ENCODE data around the gene TRIM16. TPM values are rescaled to one million over a fixed set of nuclear protein-coding genes. Genes with fewer than 3 reads are reported as not detected.
A peak's percentile ranks its signal among the peaks of the same experiment; 100 is the strongest.
"Not testable (repeated sequence)": the region's sequence is repeated elsewhere in the genome, so short reads cannot be mapped to it uniquely, and the experiment has no call there.

Gene TRIM16
- total and polyA plus RNA-seq, 4 experiments from 2014 or later: 4.2 to 11.2 (median 7.0) TPM

- H3K4me1 ChIP-seq (ENCODE audit: insufficient read depth, low read length); H3K27me3 ChIP-seq (ENCODE audit: insufficient read depth, low read length); H3K9me3 Mint-ChIP-seq; H3K4me3 Mint-ChIP-seq; H3K4me1 Mint-ChIP-seq; H3K27me3 Mint-ChIP-seq; CTCF ChIA-PET (ENCODE audit: partially characterized antibody); intact Hi-C loops (cut with micrococcal nuclease); H3K4me3 ChIP-seq (ENCODE audit: low read length in 2 of 2); DNase-seq; H3K36me3 ChIP-seq (ENCODE audit: insufficient read depth, low read length); H3K27ac ChIP-seq (ENCODE audit: low read depth, low read length); H3K9me3 ChIP-seq (ENCODE audit: control insufficient read depth in 1 of 2, low read length in 2 of 2); POLR2A ChIA-PET (ENCODE audit: partially characterized antibody): not testable (repeated sequence)
- Mint-ChIP-seq H3K27ac (peak overlapping the region in 1 of 7 donors; percentile 22), H3K36me3 (peaks cover 22 to 27% of the 10 kb centered on the region in 2 donors)
Observed at GRCh38 chr17:15674640-15675039, 9.5 kb downstream of the TRIM16 start.

- POLR2A ChIA-PET (ENCODE audit: partially characterized antibody); DNase-seq; H3K4me1 ChIP-seq (ENCODE audit: insufficient read depth, low read length); H3K27ac ChIP-seq (ENCODE audit: low read depth, low read length); H3K27ac Mint-ChIP-seq; H3K9me3 Mint-ChIP-seq; H3K36me3 ChIP-seq (ENCODE audit: insufficient read depth, low read length); intact Hi-C loops (cut with micrococcal nuclease); H3K4me3 Mint-ChIP-seq; CTCF ChIA-PET (ENCODE audit: partially characterized antibody); H3K4me1 Mint-ChIP-seq; H3K27me3 Mint-ChIP-seq; H3K27me3 ChIP-seq (ENCODE audit: insufficient read depth, low read length); H3K4me3 ChIP-seq (ENCODE audit: low read length in 2 of 2); H3K9me3 ChIP-seq (ENCODE audit: control insufficient read depth in 1 of 2, low read length in 2 of 2): not testable (repeated sequence)
- H3K36me3 Mint-ChIP-seq: peaks cover 15 to 31% of the 10 kb centered on the region in 2 donors
Observed at GRCh38 chr17:15669526-15669925, 14.6 kb downstream of the TRIM16 start.

GRCh38 chr17:15663691-15664090, 20.4 kb downstream of the TRIM16 start:
- no peak overlapping the region for H3K4me3 Mint-ChIP-seq
- H3K4me1 Mint-ChIP-seq: peaks cover 0 to 1% (median 0%) of the 10 kb centered on the region in 4 donors
- no peak for DNase-seq
- H3K27ac Mint-ChIP-seq: no peak overlapping the region
- H3K27me3 Mint-ChIP-seq: no peaks in the 10 kb centered on the region
- no peak overlapping the region for H3K27ac ChIP-seq (ENCODE audit: low read depth, low read length)
- no peaks in the 10 kb centered on the region for H3K27me3 ChIP-seq (ENCODE audit: insufficient read depth, low read length)
- ChIA-PET POLR2A (ENCODE audit: partially characterized antibody) (no interaction called here), CTCF (ENCODE audit: partially characterized antibody) (no interaction called here)
- H3K36me3 Mint-ChIP-seq: peaks cover 22 to 44% of the 10 kb centered on the region in 2 donors
- H3K36me3 ChIP-seq (ENCODE audit: insufficient read depth, low read length): no peaks in the 10 kb centered on the region
- no peaks in the 10 kb centered on the region for H3K9me3 ChIP-seq (ENCODE audit: control insufficient read depth in 1 of 2, low read length in 2 of 2)
- intact Hi-C loops (cut with micrococcal nuclease): no loop called here
- no peak overlapping the region for H3K4me3 ChIP-seq (ENCODE audit: low read length in 2 of 2)
- H3K4me1 ChIP-seq (ENCODE audit: insufficient read depth, low read length): no peaks in the 10 kb centered on the region
- no peaks in the 10 kb centered on the region for H3K9me3 Mint-ChIP-seq

GRCh38 chr17:15663176-15663575, 20.9 kb downstream of the TRIM16 start:
- no peak overlapping the region for H3K4me3 ChIP-seq (ENCODE audit: low read length in 2 of 2)
- no peaks in the 10 kb centered on the region for H3K27me3 ChIP-seq (ENCODE audit: insufficient read depth, low read length)
- intact Hi-C loops (cut with micrococcal nuclease): no loop called here
- no peak overlapping the region for H3K27ac Mint-ChIP-seq
- no peaks in the 10 kb centered on the region for H3K9me3 Mint-ChIP-seq
- H3K27ac ChIP-seq (ENCODE audit: low read depth, low read length): no peak overlapping the region
- DNase-seq: no peak
- CTCF ChIA-PET (ENCODE audit: partially characterized antibody): no interaction called here
- H3K27me3 Mint-ChIP-seq: no peaks in the 10 kb centered on the region
- no peaks in the 10 kb centered on the region for H3K9me3 ChIP-seq (ENCODE audit: control insufficient read depth in 1 of 2, low read length in 2 of 2)
- H3K4me1 Mint-ChIP-seq: peaks cover 0 to 1% (median 0%) of the 10 kb centered on the region in 4 donors
- no peaks in the 10 kb centered on the region for H3K36me3 ChIP-seq (ENCODE audit: insufficient read depth, low read length)
- peaks cover 25 to 44% of the 10 kb centered on the region in 2 donors for H3K36me3 Mint-ChIP-seq
- POLR2A ChIA-PET (ENCODE audit: partially characterized antibody): no interaction called here
- H3K4me1 ChIP-seq (ENCODE audit: insufficient read depth, low read length): no peaks in the 10 kb centered on the region
- H3K4me3 Mint-ChIP-seq: no peak overlapping the region

DNA sequence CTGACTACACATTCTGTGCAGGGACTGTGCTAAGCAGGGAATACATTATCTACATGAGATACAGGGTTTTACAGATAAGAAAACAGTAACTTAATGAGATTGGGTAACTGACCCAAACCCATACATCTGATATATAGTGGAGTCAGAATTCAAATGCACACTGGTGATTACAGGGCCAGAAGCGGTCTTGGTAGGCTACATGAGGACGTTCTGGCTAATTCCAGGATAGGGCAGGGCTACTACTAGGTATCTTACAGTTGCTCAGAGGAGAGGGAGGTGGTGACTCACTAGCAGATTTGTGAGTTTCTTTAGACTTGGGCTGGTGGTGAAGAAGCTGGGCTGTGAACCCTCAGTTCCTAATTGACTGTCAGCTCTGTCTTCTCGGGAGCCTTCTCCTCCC, 21.4 kb downstream of the TRIM16 start:
- Mint-ChIP-seq H3K9me3 (no peaks in the 10 kb centered on the region), H3K36me3 (peaks cover 22 to 40% of the 10 kb centered on the region in 2 donors), H3K4me3 (no peak overlapping the region), H3K4me1 (peaks cover 0 to 1% (median 0%) of the 10 kb centered on the region in 4 donors), H3K27me3 (no peaks in the 10 kb centered on the region), H3K27ac (no peak overlapping the region)
- intact Hi-C loops (cut with micrococcal nuclease): no loop called here
- POLR2A ChIA-PET (ENCODE audit: partially characterized antibody): no interaction called here
- H3K27me3 ChIP-seq (ENCODE audit: insufficient read depth, low read length): no peaks in the 10 kb centered on the region
- H3K4me1 ChIP-seq (ENCODE audit: insufficient read depth, low read length): no peaks in the 10 kb centered on the region
- no peaks in the 10 kb centered on the region for H3K36me3 ChIP-seq (ENCODE audit: insufficient read depth, low read length)
- no peak overlapping the region for H3K27ac ChIP-seq (ENCODE audit: low read depth, low read length)
- H3K9me3 ChIP-seq (ENCODE audit: control insufficient read depth in 1 of 2, low read length in 2 of 2): no peaks in the 10 kb centered on the region
- DNase-seq: no peak
- CTCF ChIA-PET (ENCODE audit: partially characterized antibody): no interaction called here
- H3K4me3 ChIP-seq (ENCODE audit: low read length in 2 of 2): no peak overlapping the region

- Mint-ChIP-seq H3K27ac (no peak overlapping the region), H3K4me3 (no peak overlapping the region), H3K4me1 (peaks cover 0 to 1% (median 0%) of the 10 kb centered on the region in 4 donors), H3K27me3 (no peaks in the 10 kb centered on the region), H3K9me3 (peaks cover 0 to 2% (median 0%) of the 10 kb centered on the region in 8 donors), H3K36me3 (peaks cover 18 to 27% of the 10 kb centered on the region in 2 donors)
- DNase-seq: no peak
- Histone ChIP-seq H3K4me1 (ENCODE audit: insufficient read depth, low read length) (no peaks in the 10 kb centered on the region), H3K27me3 (ENCODE audit: insufficient read depth, low read length) (no peaks in the 10 kb centered on the region), H3K27ac (ENCODE audit: low read depth, low read length) (no peak overlapping the region), H3K36me3 (ENCODE audit: insufficient read depth, low read length) (no peaks in the 10 kb centered on the region), H3K9me3 (ENCODE audit: control insufficient read depth in 1 of 2, low read length in 2 of 2) (no peaks in the 10 kb centered on the region), H3K4me3 (ENCODE audit: low read length in 2 of 2) (no peak overlapping the region)
- ChIA-PET CTCF (ENCODE audit: partially characterized antibody) (no interaction called here), POLR2A (ENCODE audit: partially characterized antibody) (no interaction called here)
- intact Hi-C loops (cut with micrococcal nuclease): no loop called here
Observed at GRCh38 chr17:15660077-15660476, 24.0 kb downstream of the TRIM16 start.

GRCh38 chr17:15659663-15660062, 24.4 kb downstream of the TRIM16 start:
- no peak overlapping the region for H3K27ac Mint-ChIP-seq
- POLR2A ChIA-PET (ENCODE audit: partially characterized antibody): no interaction called here
- CTCF ChIA-PET (ENCODE audit: partially characterized antibody): no interaction called here
- no peak for DNase-seq
- H3K4me1 ChIP-seq (ENCODE audit: insufficient read depth, low read length): no peaks in the 10 kb centered on the region
- H3K4me3 ChIP-seq (ENCODE audit: low read length in 2 of 2): no peak overlapping the region
- no peaks in the 10 kb centered on the region for H3K9me3 ChIP-seq (ENCODE audit: control insufficient read depth in 1 of 2, low read length in 2 of 2)
- no peak overlapping the region for H3K27ac ChIP-seq (ENCODE audit: low read depth, low read length)
- H3K27me3 Mint-ChIP-seq: no peaks in the 10 kb centered on the region
- peaks cover 18 to 27% of the 10 kb centered on the region in 2 donors for H3K36me3 Mint-ChIP-seq
- no peaks in the 10 kb centered on the region for H3K27me3 ChIP-seq (ENCODE audit: insufficient read depth, low read length)
- no peak overlapping the region for H3K4me3 Mint-ChIP-seq
- peaks cover 0 to 1% (median 0%) of the 10 kb centered on the region in 4 donors for H3K4me1 Mint-ChIP-seq
- intact Hi-C loops (cut with micrococcal nuclease): no loop called here
- H3K36me3 ChIP-seq (ENCODE audit: insufficient read depth, low read length): no peaks in the 10 kb centered on the region
- H3K9me3 Mint-ChIP-seq: peaks cover 0 to 2% (median 0%) of the 10 kb centered on the region in 8 donors

DNA sequence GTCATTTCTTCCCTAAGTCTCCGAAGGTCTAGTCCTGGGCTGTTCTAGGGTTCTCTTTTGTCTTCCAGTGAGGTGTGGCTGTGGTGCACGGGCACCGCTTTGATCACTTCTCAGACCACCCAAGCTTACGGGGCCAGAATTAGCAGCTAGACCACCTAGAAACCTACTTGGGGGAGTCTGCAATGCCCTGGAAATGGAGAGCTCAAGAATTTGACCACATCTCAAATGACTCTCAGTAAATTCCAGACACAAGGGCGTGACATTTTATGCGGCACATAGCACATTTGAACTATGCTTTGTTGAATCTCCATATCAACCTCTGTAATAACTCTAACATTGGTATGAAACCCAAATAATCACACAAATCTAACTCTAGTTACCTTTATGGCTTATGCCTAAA, 24.9 kb downstream of the TRIM16 start:
- Mint-ChIP-seq H3K27me3 (no peaks in the 10 kb centered on the region), H3K9me3 (peaks cover 0 to 2% (median 0%) of the 10 kb centered on the region in 8 donors), H3K4me3 (no peak overlapping the region), H3K4me1 (peaks cover 0 to 1% (median 0%) of the 10 kb centered on the region in 4 donors), H3K27ac (no peak overlapping the region), H3K36me3 (peaks cover 17 to 23% of the 10 kb centered on the region in 2 donors)
- H3K27ac ChIP-seq (ENCODE audit: low read depth, low read length): no peak overlapping the region
- no peaks in the 10 kb centered on the region for H3K36me3 ChIP-seq (ENCODE audit: insufficient read depth, low read length)
- H3K27me3 ChIP-seq (ENCODE audit: insufficient read depth, low read length): no peaks in the 10 kb centered on the region
- CTCF ChIA-PET (ENCODE audit: partially characterized antibody): no interaction called here
- intact Hi-C loops (cut with micrococcal nuclease): no loop called here
- no peaks in the 10 kb centered on the region for H3K4me1 ChIP-seq (ENCODE audit: insufficient read depth, low read length)
- POLR2A ChIA-PET (ENCODE audit: partially characterized antibody): no interaction called here
- no peak overlapping the region for H3K4me3 ChIP-seq (ENCODE audit: low read length in 2 of 2)
- DNase-seq: no peak
- H3K9me3 ChIP-seq (ENCODE audit: control insufficient read depth in 1 of 2, low read length in 2 of 2): no peaks in the 10 kb centered on the region

Measured in CD4-positive, alpha-beta memory T cell (primary cell).